ENCODE measurements around the gene SHH. TPM values are rescaled to one million over a fixed set of nuclear protein-coding genes. Genes with fewer than 3 reads are reported as not detected.

Gene SHH
- total and polyA plus RNA-seq, 2 of the 4 experiments (the other 2 are of a cell fraction): under 0.01 to 0.03 TPM

DNA sequence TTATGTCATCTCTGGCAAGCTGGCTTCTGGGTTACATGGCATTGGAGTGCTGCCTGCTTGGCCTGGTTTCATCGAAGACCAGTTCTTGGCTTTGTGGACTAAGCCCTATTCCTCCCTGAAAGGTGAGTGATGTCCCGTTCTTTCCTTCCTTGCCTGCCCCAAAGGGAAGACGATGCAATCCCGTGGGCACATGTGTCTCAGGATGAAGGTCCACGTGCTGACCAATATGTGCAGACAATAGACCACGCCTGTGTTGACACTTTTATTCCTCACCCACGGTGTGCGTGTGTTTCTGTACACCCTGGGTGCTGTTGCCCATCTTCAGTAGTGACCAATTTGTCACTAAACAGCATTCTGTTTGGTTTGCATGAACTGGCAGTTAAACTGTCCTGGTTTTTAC lies 28.6 kb upstream of the SHH start:
- H2BK120ac ChIP-seq (ENCODE audit: low read depth, low read length): no peak overlapping the region
- ChIA-PET POLR2A (ENCODE audit: unreplicated experiment) (no interaction called here), CTCF (no interaction called here)
- H2BK20ac ChIP-seq (ENCODE audit: low read depth, low read length): no peak overlapping the region
- no peak overlapping the region for H2BK5ac ChIP-seq (ENCODE audit: low read depth, low read length, poor library complexity, severe bottlenecking)
- H4K20me1 ChIP-seq (ENCODE audit: insufficient read depth, low read length): no peaks in the 10 kb centered on the region
- H3K56ac ChIP-seq (ENCODE audit: extremely low read depth, insufficient read depth, low read length): no peak overlapping the region
- no peak overlapping the region for H3K14ac ChIP-seq (replicated peaks; ENCODE audit: low read depth, low read length)
- no peak overlapping the region for H3K9ac ChIP-seq (ENCODE audit: low read depth, low read length)
- H2AFZ ChIP-seq (replicated peaks; ENCODE audit: low read length, poor library complexity): no peak overlapping the region
- no peaks in the 10 kb centered on the region for H3K36me3 ChIP-seq (ENCODE audit: control insufficient read depth, insufficient read depth, low read length)
- TF ChIP-seq RFX5 (IDR thresholded peaks at IDR 0.05; ENCODE audit: low read depth, low read length) (no peak), POLR2A (IDR thresholded peaks at IDR 0.05; ENCODE audit: low read depth, low read length) (no peak), MAZ (IDR thresholded peaks at IDR 0.05; ENCODE audit: borderline replicate concordance, low read depth, low read length) (no peak), RCOR1 (IDR thresholded peaks at IDR 0.05; ENCODE audit: insufficient replicate concordance, low read length) (no peak), MXI1 (IDR thresholded peaks at IDR 0.05; ENCODE audit: borderline replicate concordance, low read depth, low read length) (no peak), RAD21 (IDR thresholded peaks at IDR 0.05; ENCODE audit: low read length) (no peak), FOS (IDR thresholded peaks at IDR 0.05; ENCODE audit: low read depth, low read length) (no peak), BHLHE40 (IDR thresholded peaks at IDR 0.05; ENCODE audit: low read depth, low read length) (no peak)
- TF ChIP-seq, protein P1, sequence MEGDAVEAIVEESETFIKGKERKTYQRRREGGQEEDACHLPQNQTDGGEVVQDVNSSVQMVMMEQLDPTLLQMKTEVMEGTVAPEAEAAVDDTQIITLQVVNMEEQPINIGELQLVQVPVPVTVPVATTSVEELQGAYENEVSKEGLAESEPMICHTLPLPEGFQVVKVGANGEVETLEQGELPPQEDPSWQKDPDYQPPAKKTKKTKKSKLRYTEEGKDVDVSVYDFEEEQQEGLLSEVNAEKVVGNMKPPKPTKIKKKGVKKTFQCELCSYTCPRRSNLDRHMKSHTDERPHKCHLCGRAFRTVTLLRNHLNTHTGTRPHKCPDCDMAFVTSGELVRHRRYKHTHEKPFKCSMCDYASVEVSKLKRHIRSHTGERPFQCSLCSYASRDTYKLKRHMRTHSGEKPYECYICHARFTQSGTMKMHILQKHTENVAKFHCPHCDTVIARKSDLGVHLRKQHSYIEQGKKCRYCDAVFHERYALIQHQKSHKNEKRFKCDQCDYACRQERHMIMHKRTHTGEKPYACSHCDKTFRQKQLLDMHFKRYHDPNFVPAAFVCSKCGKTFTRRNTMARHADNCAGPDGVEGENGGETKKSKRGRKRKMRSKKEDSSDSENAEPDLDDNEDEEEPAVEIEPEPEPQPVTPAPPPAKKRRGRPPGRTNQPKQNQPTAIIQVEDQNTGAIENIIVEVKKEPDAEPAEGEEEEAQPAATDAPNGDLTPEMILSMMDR (conservative IDR thresholded peaks at IDR 0.05; ENCODE audit: low read depth, low read length): no peak
- TF ChIP-seq, protein P2, sequence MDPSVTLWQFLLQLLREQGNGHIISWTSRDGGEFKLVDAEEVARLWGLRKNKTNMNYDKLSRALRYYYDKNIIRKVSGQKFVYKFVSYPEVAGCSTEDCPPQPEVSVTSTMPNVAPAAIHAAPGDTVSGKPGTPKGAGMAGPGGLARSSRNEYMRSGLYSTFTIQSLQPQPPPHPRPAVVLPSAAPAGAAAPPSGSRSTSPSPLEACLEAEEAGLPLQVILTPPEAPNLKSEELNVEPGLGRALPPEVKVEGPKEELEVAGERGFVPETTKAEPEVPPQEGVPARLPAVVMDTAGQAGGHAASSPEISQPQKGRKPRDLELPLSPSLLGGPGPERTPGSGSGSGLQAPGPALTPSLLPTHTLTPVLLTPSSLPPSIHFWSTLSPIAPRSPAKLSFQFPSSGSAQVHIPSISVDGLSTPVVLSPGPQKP (IDR thresholded peaks at IDR 0.05; ENCODE audit: borderline replicate concordance, low read depth, low read length): no peak
- no peak overlapping the region for H3K23ac ChIP-seq (ENCODE audit: low read depth, low read length)
- H3K4ac ChIP-seq (ENCODE audit: low read depth, low read length): no peak overlapping the region
- ATAC-seq (ENCODE audit: low read depth) (no peak), DNase-seq (no peak)
- no peak overlapping the region for H4K91ac ChIP-seq (ENCODE audit: insufficient read depth, low read depth, low read length)
- H2AK9ac ChIP-seq (replicated peaks; ENCODE audit: low read depth, low read length, poor library complexity): no peak overlapping the region
- BruUV-seq (replicated peaks): no TSS peak
- H2BK15ac ChIP-seq (ENCODE audit: low read depth, low read length): no peak overlapping the region
- H3K9me1 ChIP-seq (ENCODE audit: insufficient read depth, low read length): no peaks in the 10 kb centered on the region
- H3K4me2 ChIP-seq (ENCODE audit: low read depth, low read length): no peak overlapping the region
- no peak overlapping the region for H2AK5ac ChIP-seq (ENCODE audit: low read depth, low read length)
- H3K79me1 ChIP-seq (ENCODE audit: low read depth in 1 of 2, low read length in 2 of 2): no peaks in the 10 kb centered on the region
- H3K18ac ChIP-seq (ENCODE audit: low read depth, low read length): no peak overlapping the region
- no peak overlapping the region for H3K27ac ChIP-seq (ENCODE audit: insufficient read depth, low read length)
- intact Hi-C loops (cut with micrococcal nuclease) (no loop called here), dilution Hi-C loops (cut with HindIII; ENCODE audit: low sequenced_read_pairs, unreplicated experiment) (no loop called here), in situ Hi-C loops (cut with MboI; ENCODE audit: low sequenced_read_pairs) (no loop called here)
- H4K5ac ChIP-seq (ENCODE audit: low read depth, low read length): no peak overlapping the region
- H3K4me1 ChIP-seq (ENCODE audit: control insufficient read depth, insufficient read depth, low read length): no peaks in the 10 kb centered on the region
- no peaks in the 10 kb centered on the region for H3K27me3 ChIP-seq (ENCODE audit: control insufficient read depth, insufficient read depth, low read length)
- H4K8ac ChIP-seq (ENCODE audit: low read depth in 2 of 2, low read length in 2 of 2): no peak overlapping the region
- no peak overlapping the region for H3K4me3 ChIP-seq (ENCODE audit: insufficient read depth, low read depth, low read length)
- peaks cover 5% of the 10 kb centered on the region; the same call in 1 of the 2 replicates for H3K9me3 ChIP-seq (ENCODE audit: control insufficient read depth, insufficient read depth, low read length)
- no CpG with 5 or more reads among the region's 8 CpGs for WGBS, 2 experiments (ENCODE audit: extremely low coverage in 2 of 2, insufficient read length in 1 of 2)
